SIG-M5 treated with dmso at 0.1 percent for 504 hours (cell line): ENCODE results near the gene PDGFA.

Experiments
- DNase-seq: peaks from one replicate; lab custom pipeline; 2025; ENCODE audit not compliant: unreplicated experiment; lab: John Stamatoyannopoulos, UW

The PDGFA gene

DNA sequence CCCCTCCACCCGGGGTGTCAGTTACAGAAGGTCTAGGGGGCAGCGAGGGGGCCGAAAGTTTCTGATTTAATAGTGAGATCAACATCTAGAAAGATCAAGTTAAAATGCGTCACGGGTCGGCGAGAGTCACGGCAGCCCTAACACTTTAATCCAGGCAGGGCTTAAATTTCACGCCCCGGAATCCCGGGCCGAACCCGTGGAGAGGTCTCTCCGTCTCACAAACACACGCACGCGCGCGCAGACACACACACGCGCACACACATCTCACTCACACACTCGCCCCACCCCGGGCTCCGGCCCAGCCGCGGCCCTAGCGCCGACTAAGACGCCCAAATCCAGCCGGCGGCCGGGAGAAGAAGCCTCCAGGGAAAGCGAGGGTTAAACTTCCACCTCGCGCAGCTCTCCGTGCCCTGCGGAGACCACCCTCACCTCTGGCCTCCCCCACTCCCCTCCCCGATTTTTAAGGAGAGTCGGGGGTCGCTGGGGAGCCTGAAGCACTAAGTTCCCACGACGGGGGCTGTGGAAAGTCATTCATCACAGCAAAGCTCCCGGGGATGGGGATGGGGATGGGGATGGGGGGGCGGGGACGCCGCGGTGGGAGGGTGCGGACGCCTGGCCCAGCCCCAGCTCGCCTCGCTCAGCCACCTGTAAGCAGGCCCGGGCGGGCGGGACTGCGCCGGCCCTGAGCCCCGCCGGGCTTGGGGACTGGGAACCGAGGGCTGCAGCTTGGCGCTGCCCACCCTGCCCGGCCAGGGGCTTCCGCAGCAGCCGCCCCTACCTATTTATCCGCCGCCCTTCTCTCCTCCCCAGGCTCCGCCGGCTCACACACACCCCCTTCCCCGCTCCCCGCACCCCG lies 1.6 kb downstream of the PDGFA start:
- DNase-seq: no peak

DNA sequence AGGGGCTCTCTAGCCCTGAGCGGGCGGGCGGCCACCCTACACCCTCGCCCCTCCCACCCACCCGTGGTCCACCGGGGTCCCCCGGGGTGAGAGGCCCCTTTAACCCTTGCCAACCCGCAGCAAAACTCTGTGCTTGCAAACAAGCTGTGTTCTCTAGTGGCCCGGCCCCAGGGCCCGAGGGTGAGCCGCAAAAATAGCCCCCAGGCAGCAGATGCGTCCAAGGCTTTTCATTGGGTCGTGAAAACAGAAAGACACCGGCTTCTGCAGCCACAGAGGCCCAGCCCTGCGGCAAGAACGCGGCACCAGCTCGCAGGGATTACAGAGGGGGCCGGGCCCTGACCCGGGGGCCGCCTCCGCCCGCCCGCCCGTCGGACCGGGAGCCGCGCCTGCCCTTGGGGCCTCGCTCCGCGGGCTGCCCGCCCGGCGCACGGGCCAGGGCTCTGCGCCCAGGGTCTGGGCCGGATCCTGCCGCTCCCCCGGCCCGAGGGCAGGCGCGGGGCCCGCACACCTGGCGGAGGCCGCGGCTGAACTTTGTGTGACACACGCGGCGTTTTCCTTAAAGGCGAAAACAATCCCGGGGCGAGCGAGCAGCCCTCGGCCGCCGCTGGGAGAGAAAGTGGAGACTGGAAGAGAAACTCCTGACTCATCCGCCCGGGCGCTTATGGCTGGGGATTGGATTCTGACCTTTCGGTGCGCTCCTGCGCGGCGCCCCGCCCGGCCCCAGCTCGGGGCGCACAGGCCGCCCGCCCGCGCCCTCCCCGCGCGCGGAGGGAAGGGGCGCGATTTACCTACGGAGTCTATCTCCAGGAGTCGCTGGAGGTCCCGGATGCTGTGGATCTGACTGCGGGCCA lies 2.8 kb downstream of the PDGFA start:
- peak; percentile 26 for DNase-seq

DNA sequence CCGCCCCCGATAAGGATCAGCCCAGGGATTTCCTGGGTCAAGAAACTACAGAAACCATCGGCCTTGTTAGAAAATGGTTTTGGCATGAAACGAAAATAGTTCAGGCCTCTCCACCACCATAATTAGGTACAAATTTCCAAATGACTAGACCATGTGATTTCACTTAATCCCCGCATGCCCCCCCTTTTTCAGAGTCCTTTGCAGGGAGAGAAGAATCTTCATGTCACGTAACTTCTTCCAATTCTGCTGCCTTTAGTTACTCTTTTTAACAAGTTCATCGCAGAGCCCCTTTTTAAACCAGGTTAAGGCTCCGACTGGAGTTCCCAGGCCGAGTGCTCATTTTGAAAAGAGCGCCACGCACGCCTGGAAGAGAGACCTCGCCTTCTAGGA lies 3.4 kb downstream of the PDGFA start:
- no peak for DNase-seq

DNA sequence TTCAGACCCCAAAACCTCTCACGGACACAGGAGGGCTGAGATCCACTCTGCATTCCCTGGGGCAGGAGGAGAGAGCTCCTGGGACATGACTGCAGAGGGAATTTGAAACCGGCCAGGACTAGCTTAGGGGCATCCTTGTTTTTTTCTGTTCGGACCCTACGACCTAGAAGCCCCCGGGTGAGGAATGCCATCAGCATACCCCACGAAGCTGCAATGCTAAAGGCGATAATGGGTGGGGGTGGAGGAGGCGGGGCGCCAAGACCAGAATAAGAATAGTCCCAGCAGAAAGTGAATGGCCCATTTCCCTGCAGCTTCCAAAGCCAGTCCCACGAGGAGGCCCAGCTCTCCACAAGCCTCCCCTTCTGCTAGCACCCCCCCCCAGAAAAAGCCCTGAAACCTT lies 4.0 kb downstream of the PDGFA start:
- DNase-seq: no peak

DNA sequence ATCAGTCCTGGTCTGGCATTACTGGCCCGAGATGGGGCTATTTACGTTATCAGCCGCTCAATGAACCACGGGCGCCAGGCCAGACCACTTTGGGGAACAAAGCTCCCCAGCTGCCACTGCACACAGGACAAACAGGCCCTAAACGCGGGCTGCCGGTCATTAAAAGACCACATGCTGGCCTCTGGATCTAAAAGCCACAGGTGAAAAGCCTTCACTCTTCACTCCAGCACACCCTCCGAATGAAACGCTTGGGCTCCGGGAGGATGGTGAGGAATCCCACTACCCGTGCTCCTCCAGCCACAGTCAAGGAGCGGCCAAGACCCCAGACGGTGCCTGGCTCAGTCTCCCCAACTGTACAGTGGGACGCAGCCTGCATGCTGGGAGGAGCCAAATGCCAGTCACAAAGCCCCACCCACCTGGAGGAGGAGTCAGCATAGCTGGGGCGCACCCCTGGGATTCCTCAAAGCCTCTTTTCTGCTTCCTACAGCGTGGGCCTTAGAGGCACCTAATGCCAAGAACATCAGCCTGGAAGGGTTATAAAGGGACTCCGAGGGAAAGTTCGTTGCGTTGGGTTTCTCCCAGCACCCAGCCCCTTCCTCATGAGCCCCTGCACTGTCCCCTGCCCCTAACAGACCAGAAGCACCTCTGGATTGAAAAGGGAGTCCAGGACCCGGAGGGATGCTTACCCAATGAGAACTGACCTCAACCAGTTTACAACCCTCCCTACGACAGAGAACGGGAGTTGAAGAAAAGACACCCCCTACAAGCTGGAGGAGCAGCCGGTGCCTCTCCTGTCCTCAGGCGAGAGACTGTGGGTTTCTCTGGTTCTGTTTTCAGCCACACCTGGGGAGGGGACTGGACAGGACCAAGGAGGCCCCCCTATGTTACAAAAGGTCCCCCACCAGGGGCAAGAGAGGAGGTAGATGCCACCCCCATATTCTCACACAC lies 4.7 kb downstream of the PDGFA start:
- no peak for DNase-seq

DNA sequence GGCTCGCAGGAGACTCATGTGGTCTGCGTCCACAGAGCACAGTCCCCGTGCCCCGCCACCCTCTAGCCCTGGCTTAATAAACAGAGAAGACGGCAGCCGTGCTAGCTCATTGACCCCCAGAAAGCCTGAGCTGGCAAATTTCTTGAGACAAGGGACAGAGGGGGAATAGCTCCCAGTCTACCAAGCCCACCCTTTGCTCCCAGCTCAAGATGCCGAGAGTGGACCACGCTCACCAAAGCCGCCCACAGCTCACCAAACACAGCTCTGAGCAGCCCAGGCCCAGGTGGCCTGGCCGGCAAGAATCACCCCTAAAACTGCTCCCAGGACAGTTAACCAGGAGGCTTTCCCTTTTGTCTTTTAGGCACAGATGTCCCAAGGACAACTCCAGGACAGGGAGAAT lies 5.4 kb downstream of the PDGFA start:
- no peak for DNase-seq

DNA sequence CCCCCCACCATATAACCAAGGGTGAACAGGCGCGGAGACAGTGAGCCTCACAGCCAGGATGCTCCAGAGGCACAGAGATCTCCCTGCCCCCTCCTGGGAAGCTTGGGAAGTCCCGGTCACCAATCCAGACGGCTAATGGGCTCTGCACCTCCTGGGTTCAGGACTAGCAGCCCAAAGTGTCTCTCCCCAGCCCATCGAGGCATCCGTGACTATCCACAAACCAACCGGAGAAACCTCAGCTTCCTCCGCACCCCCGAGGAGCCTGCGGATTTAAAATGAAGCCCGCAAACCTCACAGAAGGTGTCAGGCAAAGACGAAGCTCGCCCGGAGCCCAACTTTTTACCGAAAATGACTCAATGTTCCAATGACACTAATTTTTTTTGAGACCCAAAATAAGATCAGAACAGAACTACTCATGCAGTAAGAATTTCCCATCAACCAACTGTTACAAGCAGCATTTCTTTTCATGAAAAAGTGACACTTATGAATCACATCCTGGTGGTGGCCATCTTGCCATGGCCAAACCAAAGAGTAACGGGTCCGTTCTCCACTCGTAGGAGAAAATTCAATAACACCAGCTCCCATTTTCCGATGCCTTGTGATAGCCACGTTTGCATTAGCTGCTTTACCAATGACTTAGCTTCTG lies 6.0 kb downstream of the PDGFA start:
- no peak for DNase-seq

DNA sequence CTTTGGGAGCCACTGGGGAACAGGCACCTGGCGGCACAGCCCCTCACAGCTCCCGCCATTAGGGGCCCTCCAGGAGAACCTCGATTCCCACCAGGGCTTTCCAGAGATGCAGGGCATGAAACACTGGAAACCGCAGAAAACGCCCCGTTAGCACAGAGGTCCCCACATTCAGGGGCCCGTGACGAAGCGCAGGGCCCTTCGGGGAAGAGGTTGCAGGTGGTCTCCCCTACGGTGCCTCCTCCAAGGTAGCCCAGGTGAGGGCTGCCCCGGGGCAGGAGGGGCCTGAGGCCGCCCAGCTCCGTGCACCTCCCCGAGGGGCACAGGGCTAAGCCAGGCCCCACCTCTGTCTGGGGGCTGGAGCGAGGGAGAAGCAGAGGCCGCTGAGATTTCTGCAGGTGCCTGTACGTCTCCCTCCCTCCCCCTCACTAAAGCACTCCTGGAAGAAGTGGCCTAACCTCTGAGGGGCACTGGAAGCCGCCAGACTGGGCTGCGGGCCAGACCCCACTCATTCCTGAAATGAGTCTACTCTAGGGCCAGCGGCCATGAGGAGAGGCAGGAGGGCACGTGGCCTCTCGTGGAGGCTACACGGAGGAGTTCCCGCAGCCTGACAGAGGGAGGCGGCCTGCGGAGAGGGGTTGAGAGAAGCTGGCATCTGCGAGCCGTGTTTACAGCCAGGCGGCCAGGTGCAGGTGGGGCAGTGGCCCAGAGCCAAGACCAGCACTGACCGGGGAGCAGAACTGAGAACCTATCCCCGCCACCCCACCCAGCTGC lies 6.9 kb downstream of the PDGFA start:
- DNase-seq: no peak

DNA sequence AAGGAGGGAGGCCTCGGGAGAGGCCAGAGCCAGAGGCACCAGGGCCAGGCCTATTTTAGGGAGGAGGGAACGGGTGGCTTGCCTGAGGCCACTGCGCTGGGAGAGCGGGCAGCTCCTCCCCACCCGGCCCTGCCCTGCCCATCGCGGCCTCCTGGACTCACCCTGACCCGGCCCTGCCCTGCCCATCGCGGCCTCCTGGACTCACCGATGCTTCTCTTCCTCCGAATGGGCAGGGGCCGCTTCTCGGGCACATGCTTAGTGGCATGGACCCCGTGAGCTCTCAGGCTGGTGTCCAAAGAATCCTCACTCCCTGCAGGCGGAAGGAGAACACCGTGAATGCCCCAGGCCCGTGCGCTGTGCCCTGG lies 7.5 kb downstream of the PDGFA start:
- DNase-seq: no peak

DNA sequence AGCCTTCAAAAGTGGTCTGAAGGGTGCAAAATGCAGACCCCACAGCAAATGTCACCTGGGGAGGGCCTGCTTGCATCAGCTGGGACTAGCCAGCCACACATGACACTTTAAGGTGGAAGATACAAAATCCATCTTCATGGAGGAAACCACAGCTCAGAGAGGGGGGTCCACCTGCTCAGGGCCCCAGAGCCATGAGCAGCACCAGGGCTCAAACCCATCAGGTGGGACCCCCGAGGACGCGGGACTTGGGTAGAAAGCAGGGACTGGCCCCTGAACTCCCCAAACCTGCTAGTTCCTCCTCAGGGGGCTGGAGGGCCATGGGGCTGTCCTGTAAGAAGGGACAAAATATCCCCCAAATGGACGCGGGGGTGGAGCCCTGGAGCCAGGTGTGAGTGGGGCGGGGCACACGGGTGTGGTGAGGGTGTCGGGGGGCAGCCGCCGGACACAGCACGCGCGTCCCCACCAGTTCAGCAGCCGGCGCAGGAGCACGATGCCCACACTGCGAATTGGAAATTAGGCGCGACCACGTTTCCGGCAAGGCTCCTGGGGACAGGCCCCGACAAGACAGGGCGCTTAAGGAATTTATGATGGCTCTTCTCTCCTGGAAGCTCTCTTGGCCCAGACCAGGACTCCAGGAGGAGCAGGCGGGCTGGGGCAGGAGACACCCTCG lies 8.0 kb downstream of the PDGFA start:
- DNase-seq: no peak

DNA sequence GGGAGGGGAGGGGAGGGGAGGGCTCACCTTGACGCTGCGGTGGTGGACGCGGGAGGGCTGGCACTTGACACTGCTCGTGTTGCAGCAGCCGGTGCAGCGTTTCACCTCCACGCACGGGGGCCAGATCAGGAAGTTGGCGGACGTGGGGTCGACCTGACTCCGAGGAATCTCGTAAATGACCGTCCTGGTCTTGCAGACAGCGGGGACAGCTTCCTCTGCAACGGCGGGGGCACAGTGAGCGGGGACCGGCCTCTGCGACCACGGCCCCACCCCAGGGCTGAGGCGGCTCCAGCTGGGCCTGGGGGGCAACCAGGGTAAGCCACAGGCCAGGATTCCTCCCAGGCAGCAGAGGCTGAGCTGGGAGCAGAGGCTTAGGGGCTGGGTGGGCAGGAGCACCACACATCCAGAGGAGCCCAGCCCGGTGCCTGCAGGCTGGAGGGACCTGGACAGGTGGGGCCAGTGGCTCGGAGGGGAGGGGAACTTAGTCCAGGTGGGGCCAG lies 8.8 kb downstream of the PDGFA start:
- no peak for DNase-seq

DNA sequence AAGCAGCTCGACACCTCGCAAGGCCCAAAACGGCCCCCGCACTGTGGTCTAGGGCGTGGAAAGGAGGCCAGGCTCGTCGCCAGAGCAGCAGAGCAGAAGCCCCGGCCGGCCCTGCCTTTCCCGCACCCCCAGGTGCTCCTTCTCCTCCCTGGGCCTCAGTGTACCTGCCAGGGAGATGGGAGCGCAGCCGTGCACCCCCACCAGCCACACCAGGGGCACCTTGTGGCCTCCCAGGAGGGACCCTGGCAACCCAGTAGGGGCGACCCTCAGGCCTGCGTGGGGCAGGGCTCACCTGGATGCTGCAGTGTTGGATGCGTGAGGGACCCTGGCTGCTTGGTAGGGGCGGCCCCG lies 9.5 kb downstream of the PDGFA start:
- no peak for DNase-seq

DNA sequence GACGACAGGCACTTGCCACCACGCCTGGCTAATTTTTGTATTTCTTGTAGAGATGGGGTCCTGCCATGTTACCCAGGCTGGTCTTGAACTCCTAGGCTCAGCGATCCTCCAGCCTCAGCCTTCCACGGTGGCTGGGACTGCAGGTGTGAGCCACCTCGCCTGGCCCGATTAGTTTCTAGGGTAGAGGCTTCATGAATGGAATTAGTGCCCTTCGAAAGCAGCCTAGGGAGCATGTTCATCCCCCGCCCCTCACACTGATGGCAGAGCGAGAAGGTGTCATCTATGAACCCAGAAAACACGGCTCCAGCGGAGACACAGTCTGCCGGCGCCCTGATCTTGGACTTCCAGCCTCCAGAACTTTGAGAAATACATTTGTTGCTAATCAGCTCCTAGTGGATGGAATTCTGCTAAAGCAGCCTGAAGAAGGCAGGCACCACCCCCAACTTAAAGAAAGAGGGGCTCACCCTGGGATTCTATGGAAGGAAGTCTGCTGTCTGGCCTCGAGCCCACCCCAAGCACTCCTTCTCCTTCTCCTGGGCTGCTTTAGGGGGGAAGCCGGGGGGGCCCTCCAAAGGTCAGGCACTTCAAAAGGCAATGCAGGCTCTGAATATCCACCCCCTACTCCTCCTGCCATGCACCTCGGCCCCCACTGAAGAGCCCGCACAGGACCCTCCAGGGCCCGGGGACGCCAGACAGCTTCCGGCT lies 10.1 kb downstream of the PDGFA start:
- no peak for DNase-seq

DNA sequence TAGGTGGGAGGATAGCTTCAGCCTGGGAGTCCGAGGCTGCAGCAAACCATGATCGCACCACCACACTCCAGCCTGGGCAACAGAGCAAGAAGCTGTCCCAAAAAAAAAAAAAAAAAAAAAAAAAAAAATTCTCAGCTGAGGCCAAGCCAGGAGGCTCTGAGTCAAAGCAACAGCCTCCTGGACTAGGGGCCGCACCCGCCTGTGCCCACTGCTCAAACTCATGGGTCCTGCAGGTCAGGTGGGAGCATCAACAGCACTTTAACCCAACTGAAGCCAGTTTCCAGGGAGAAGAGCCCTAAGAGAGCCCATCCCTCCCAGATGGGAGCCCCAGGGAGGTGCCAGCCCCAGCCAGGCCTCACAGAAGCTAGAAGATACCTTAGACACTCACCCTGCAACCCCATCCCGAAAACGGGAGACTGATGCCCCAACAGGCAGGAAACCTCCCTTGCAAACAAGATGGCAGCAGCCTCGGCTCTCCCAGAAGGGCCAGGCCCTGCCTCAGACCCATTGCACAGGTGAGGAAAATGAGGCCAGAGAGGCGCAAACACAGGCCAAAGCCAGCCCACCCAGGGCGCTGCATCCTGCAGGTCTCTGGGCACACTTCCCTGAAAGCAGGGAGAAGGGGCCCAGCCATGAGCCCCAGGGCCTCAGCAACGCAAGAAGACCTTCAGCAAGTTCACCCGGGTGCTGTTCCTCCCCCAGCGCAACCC lies 11.0 kb downstream of the PDGFA start:
- no peak for DNase-seq

DNA sequence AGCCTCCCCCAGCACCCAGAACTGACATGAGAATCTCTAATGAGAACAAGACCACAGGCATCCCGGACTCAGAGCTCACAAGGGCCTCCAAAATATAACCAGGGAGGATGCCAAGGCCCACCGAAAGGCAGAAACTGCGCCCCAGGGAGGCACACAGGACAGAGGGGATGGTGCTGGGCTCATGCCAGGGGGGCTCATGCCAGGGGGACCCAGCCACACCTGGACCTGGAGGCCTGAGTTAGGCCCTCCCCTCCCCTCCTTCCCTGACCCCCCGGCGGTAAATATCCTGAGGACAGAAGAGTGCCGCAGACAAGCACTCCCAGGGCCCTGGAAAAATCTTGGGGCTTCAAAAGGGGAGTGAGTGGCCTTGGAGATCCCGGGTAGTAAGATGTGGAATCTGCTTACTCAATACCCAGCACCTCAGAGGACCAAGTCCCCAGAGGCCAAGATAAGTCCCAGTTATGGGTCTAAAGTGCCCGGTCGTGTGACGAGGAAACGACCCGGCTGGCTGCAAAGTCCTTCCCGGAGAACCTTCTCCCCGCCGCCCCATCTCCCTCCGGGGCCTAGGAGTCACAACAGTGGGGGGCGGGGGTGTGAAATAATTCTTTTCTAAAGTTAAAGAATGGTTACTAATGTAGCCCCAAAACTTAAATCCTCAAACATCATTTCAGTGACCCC lies 11.9 kb downstream of the PDGFA start:
- DNase-seq: no peak

DNA sequence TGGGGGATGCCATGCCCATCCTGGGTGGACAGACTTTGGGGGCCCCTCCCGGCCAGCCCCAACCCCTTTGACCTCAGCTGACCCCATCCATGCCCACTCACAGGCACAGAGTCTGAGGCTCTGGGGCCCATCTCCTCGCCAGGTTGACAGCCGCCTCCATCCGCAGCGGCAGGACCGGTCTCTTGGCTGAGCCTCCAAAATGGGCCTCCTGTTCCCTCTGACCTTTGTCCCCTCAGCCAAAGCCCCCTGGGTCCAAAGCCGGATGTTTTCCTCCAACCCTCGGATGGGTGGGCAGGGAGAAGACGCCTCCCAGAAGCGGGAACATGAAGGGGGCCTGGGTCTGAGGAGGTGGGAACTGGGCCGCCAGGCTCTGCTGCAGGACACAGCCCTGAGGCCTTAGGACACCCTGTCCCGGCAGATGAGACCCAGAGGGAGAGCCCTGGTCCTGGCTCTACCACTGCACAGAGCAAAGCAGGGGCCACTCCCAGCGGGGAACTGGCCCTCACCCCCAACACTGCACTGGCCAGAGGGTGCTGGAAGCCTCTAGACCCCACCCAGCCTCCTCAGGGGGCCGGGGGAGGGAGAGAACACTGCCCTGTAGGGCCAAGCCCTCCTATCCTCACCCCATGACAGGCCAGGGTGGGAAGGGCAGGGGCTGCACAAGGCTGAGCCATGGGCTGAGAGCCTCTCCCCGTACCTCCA lies 12.6 kb downstream of the PDGFA start:
- no peak for DNase-seq

DNA sequence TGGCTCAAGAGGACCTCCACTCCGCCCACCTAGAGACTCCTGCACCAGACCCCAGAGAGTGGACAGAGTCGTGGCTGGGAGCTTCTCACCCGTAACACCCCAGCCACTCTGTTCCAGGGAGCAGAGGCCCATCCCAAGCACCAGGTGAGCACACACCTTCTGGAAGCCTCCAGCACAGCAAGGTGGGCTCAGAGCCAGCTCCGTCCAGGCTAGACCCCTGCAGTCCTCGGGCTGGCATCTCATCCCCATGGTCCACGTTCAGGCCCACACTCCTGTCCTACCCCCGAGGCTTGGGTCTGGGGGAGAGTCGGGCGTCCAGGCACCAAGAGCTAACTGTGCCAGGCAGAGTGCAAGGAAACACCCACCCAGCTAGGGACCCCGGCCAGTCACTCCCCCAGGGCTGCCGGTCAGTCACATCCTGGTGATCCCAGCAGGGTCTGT lies 13.2 kb downstream of the PDGFA start:
- DNase-seq: no peak
